ENCODE results near the gene CDH4. TPM values are rescaled to one million over a fixed set of nuclear protein-coding genes. Genes with fewer than 3 reads are reported as not detected.

The CDH4 gene
- total RNA-seq, 1 donor from 2014 or later, result 8.9 TPM

GRCh38 chr20:61776491-61777075 lies 524.5 kb downstream of the CDH4 start:
- H3K4me3 Mint-ChIP-seq, result no peak overlapping the region
- no peak overlapping the region for H3K27ac Mint-ChIP-seq (ENCODE audit: unreplicated experiment)
- DNase-seq (ENCODE audit: low read depth, low spot score), result no peak
- H3K9me3 Mint-ChIP-seq, result peaks cover under 1% of the 10 kb centered on the region
- TF ChIP-seq, protein P1, sequence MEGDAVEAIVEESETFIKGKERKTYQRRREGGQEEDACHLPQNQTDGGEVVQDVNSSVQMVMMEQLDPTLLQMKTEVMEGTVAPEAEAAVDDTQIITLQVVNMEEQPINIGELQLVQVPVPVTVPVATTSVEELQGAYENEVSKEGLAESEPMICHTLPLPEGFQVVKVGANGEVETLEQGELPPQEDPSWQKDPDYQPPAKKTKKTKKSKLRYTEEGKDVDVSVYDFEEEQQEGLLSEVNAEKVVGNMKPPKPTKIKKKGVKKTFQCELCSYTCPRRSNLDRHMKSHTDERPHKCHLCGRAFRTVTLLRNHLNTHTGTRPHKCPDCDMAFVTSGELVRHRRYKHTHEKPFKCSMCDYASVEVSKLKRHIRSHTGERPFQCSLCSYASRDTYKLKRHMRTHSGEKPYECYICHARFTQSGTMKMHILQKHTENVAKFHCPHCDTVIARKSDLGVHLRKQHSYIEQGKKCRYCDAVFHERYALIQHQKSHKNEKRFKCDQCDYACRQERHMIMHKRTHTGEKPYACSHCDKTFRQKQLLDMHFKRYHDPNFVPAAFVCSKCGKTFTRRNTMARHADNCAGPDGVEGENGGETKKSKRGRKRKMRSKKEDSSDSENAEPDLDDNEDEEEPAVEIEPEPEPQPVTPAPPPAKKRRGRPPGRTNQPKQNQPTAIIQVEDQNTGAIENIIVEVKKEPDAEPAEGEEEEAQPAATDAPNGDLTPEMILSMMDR (conservative IDR thresholded peaks at IDR 0.05), result no peak
- peaks cover 4% of the 10 kb centered on the region for H3K4me1 Mint-ChIP-seq
- H3K36me3 Mint-ChIP-seq (ENCODE audit: low read depth), result peaks cover 3% of the 10 kb centered on the region
- H3K27me3 Mint-ChIP-seq (ENCODE audit: low read depth), result no peaks in the 10 kb centered on the region

GRCh38 chr20:61777773-61778494 lies 525.9 kb downstream of the CDH4 start:
- Mint-ChIP-seq H3K9me3 (peaks cover 3% of the 10 kb centered on the region), H3K27ac (ENCODE audit: unreplicated experiment) (no peak overlapping the region), H3K4me3 (no peak overlapping the region), H3K36me3 (ENCODE audit: low read depth) (peaks cover 3% of the 10 kb centered on the region), H3K27me3 (ENCODE audit: low read depth) (no peaks in the 10 kb centered on the region), H3K4me1 (peaks cover 4% of the 10 kb centered on the region)
- TF ChIP-seq, protein P1 (conservative IDR thresholded peaks at IDR 0.05), result no peak
- no peak for DNase-seq (ENCODE audit: low read depth, low spot score)

DNA sequence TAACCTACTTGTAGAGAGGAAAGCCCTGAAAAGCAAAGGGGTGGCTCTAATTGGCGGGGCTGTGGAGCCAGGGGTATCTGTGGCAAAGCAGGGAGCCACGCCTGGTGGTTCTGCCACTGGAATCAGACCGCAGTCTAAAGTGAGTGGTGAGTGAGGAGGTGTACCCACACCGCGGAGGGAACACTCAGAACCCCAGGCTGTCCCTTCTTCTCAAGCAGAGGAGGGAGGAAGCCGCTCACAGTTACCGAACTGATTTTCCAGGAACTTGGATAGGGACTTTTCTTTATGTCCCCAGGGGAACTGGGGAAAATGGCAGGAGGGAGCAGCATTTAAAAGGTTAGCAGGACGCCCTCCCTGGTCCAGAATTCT lies 526.4 kb downstream of the CDH4 start:
- Mint-ChIP-seq H3K27ac (ENCODE audit: unreplicated experiment) (no peak overlapping the region), H3K27me3 (ENCODE audit: low read depth) (no peaks in the 10 kb centered on the region)
- TF ChIP-seq, protein P1 (conservative IDR thresholded peaks at IDR 0.05), result no peak

DNA sequence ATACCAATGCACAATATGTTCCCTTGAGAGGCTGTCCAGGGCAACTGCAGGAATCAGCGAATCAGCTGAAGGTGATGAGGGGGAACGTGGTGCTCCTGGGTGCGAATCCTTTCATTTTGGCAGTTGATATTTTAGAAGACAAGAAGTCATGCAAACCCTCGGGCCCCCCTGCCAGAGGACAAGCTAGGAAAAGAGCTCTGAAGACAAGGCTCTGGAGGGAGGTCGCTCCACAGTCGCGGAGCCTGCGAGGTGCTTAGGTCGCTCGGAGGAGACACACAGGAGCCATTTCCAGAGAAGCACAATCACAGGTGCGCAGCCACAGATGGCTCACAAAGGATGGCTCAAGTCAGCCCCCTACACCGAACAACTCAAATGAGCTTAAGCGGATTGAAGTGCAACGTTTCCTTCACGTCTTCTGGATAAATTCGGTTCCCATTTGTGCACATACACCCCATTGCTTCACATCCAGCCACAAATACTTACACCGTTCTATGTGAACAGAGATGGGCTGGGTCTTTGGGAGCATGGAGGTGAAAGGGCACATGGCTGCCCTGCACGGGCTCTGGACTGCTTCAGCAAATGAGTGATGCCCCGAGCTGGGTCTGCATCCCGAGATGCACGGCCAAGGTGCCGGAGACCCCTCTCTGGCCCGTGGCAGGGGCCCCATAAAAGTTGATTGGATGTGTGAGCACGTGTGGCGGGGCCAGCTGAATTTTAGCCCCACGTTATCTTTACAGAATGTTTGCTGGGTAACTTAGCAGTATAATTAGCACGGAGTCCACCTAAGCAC lies 527.3 kb downstream of the CDH4 start:
- Mint-ChIP-seq H3K27ac (ENCODE audit: unreplicated experiment) (no peak overlapping the region), H3K36me3 (ENCODE audit: low read depth) (peaks cover 3% of the 10 kb centered on the region), H3K9me3 (peaks cover 3% of the 10 kb centered on the region), H3K27me3 (ENCODE audit: low read depth) (no peaks in the 10 kb centered on the region), H3K4me1 (no peaks in the 10 kb centered on the region), H3K4me3 (no peak overlapping the region)
- no peak for DNase-seq (ENCODE audit: low read depth, low spot score)
- TF ChIP-seq, protein P1 (conservative IDR thresholded peaks at IDR 0.05), result no peak

More for the DNA sequence above, 526.4 kb downstream of the CDH4 start:
- H3K9me3 Mint-ChIP-seq, result peaks cover 3% of the 10 kb centered on the region
- no peak for DNase-seq (ENCODE audit: low read depth, low spot score)
- peaks cover under 1% of the 10 kb centered on the region for H3K4me1 Mint-ChIP-seq
- H3K4me3 Mint-ChIP-seq, result no peak overlapping the region
- H3K36me3 Mint-ChIP-seq (ENCODE audit: low read depth), result peaks cover 3% of the 10 kb centered on the region

DNA sequence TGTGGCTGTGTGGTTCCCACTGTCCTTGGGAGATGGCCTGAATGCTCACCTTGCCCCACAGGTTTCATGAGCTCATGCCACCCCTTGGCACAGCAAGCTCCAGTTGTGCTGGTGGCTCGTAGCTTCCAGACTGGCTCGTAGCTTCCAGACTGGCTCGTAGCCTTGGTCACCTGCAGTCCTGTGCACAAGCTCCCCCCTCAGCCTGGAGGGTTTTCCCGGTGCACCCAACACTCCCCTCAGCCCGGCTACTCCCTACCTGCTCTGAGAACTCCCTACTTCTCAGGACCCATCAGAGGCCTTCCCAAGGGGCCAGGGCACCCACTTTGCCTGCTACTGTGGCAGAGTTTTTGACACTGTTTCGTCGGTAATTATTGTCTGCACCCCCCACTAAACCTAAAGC lies 528.0 kb downstream of the CDH4 start:
- DNase-seq (ENCODE audit: low read depth, low spot score), result no peak
- peaks cover 3% of the 10 kb centered on the region for H3K9me3 Mint-ChIP-seq
- no peaks in the 10 kb centered on the region for H3K4me1 Mint-ChIP-seq
- H3K27ac Mint-ChIP-seq (ENCODE audit: unreplicated experiment), result no peak overlapping the region
- peaks cover 3% of the 10 kb centered on the region for H3K36me3 Mint-ChIP-seq (ENCODE audit: low read depth)
- no peaks in the 10 kb centered on the region for H3K27me3 Mint-ChIP-seq (ENCODE audit: low read depth)
- TF ChIP-seq, protein P1 (conservative IDR thresholded peaks at IDR 0.05), result no peak
- H3K4me3 Mint-ChIP-seq, result no peak overlapping the region

Measured in neural crest cell (in vitro differentiated cells).